ENCODE results near the gene IMP3. TPM values are rescaled to one million over a fixed set of nuclear protein-coding genes. Genes with fewer than 3 reads are reported as not detected.
"Not testable (repeated sequence)": the region's sequence is repeated elsewhere in the genome, so short reads cannot be mapped to it uniquely, and the experiment has no call there.

Gene IMP3
- total and polyA plus RNA-seq, 9 of the 15 experiments (the other 6 are each of a cell fraction or from before 2014, with no cell fraction given), result 14.5 to 160 (median 74.4) TPM

GRCh38 chr15:75683646-75684312, 43.8 kb upstream of the IMP3 start (continued):
- peak; percentile 31; the same call in 1 of the 2 replicates for TF ChIP-seq JUND (IDR thresholded peaks at IDR 0.05; ENCODE audit: borderline replicate concordance, low read depth, low read length)
- TF ChIP-seq JUND (tag; IDR thresholded peaks at IDR 0.05; ENCODE audit: borderline replicate concordance, low read depth, low read length), result not testable (repeated sequence)
- peak; percentile 79 to 86 (median 82) for TF ChIP-seq CTCF (IDR thresholded peaks at IDR 0.05 in 2 of 3, conservative IDR thresholded peaks at IDR 0.05 in 1 of 3; ENCODE audit: insufficient read depth in 2 of 3, low read depth in 1 of 3, low read length in 3 of 3)
- peak; percentile 64 to 87 for TF ChIP-seq RAD21 (CRISPR knock-in tag; conservative IDR thresholded peaks at IDR 0.05 in 1 of 2, IDR thresholded peaks at IDR 0.05 in 1 of 2)

- no TSS peak for BruUV-seq (replicated peaks)
- H3K9me1 ChIP-seq (ENCODE audit: control insufficient read depth, insufficient read depth, low read length), result no peaks in the 10 kb centered on the region
- POLR2A ChIA-PET, result interaction anchor here (0.6 to 1.0 kb wide), 3 partner anchors 42 to 904 kb away, joined by 3 read pairs; no protein-coding TSS in a partner anchor
- intact Hi-C loops (cut with micrococcal nuclease) (loop anchor here (2.0 to 10.0 kb wide), 4 partner anchors 55 to 314 kb away; partner anchors contain the start of genes MAN2C1 and SNUPN), in situ Hi-C loops (cut with MboI) (no loop called here)
- peaks cover 3% of the 10 kb centered on the region; the same call in 1 of the 2 replicates for H4K20me1 ChIP-seq (replicated peaks; ENCODE audit: control insufficient read depth, insufficient read depth, low read length)
- no peak overlapping the region for H3K4me2 ChIP-seq (ENCODE audit: insufficient read depth, low read length)
- H3K4me1 ChIP-seq (replicated peaks in 1 of 2; ENCODE audit: control insufficient read depth in 2 of 2, insufficient read depth in 2 of 2, low read length in 2 of 2), result peaks cover 0 to 30% of the 10 kb centered on the region in 2 experiments; a peak in 3 of 5 replicates
- no peak for FAIRE-seq
- WGBS (ENCODE audit: insufficient coverage, low coverage, missing lambda C conversion rate), result 64% methylated on average over 36 of the region's 40 CpGs
- no peak overlapping the region for H2AFZ ChIP-seq (ENCODE audit: low read depth, low read length)
- no peaks in the 10 kb centered on the region for H3K36me3 ChIP-seq (ENCODE audit: control insufficient read depth, insufficient read depth, low read length)
- ATAC-seq, result no peak
- DNase-seq (ENCODE audit: extremely low read depth in 1 of 4, low spot score in 3 of 4), result no peak
- H3K79me2 ChIP-seq (ENCODE audit: control insufficient read depth, insufficient read depth, low read length), result no peaks in the 10 kb centered on the region
- H3K4me3 ChIP-seq, result no peak overlapping the region
- CTCF ChIA-PET (ENCODE audit: low intra/inter-chr PET ratio), result interaction anchor here (1.5 kb wide), 1 partner anchor 174 kb away, joined by 7 read pairs; no protein-coding TSS in a partner anchor
- no peaks in the 10 kb centered on the region for H3K9me3 ChIP-seq (replicated peaks; ENCODE audit: control insufficient read depth, insufficient read depth, low read depth, low read length)
- peak overlapping the region in 1 of 2 experiments; percentile 35; a peak in 1 of 4 replicates for H3K9ac ChIP-seq (ENCODE audit: insufficient read depth in 1 of 2, low read depth in 2 of 2, low read length in 2 of 2)
- no peaks in the 10 kb centered on the region for H3K27me3 ChIP-seq (ENCODE audit: control insufficient read depth in 2 of 2, insufficient read depth in 2 of 2, low read length in 2 of 2)
- no peak overlapping the region for H3K27ac ChIP-seq (ENCODE audit: extremely low read depth, low read depth, low read length)
- no peak for TF ChIP-seq ZNF263 (CRISPR knock-in tag; IDR thresholded peaks at IDR 0.05; ENCODE audit: borderline replicate concordance)
- TF ChIP-seq ZNF655 (CRISPR knock-in tag; IDR thresholded peaks at IDR 0.05), result no peak
- TF ChIP-seq NFRKB (IDR thresholded peaks at IDR 0.05; ENCODE audit: low read depth), result no peak
- no peak for TF ChIP-seq MCM2 (IDR thresholded peaks at IDR 0.05; ENCODE audit: low read depth)
- TF ChIP-seq MNT (conservative IDR thresholded peaks at IDR 0.05), result no peak
- no peak for TF ChIP-seq PHB2 (IDR thresholded peaks at IDR 0.05; ENCODE audit: low read depth)
- no peak for TF ChIP-seq ZNF253 (CRISPR knock-in tag; conservative IDR thresholded peaks at IDR 0.05)
These were observed 42.4 kb upstream of the IMP3 start for GRCh38 chr15:75682181-75683135.
